GM19025 (cell line): ENCODE measurements around the gene LHFPL3.

ENCODE experiments used
- ATAC-seq: cut with Tn5 transposase; IDR thresholded peaks from one replicate; pipeline ENCODE4 v1.9.1; 2021; ENCODE audit warnings: mild to moderate bottlenecking, low read depth, moderate library complexity; ENCODE audit not compliant: unreplicated experiment

LHFPL3 gene

GRCh38 chr7:104878577-104878976 is 550.2 kb downstream of the LHFPL3 start:
- ATAC-seq: peak; percentile 79

DNA sequence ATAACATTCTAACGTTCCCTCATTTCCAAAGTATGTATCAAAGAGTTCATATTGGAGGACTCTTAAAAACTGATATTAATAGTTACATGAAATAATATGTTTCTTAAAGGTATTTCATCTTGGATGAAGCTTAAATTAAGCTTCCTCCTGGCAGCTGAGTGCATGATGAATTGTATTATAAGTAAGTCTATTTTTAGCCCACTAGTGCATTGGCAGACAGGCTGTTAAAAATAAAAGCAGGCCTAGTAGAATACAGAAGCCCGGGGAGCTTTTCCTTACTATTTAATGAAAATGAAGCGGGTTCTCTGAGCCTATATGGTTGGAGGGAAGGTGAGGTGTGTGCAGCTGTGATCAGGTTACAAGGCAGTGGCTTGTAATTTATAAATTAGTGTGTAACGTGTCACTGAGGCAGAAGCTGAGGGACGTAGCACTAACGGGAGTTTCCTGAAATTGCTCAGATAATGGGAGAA is 554.9 kb downstream of the LHFPL3 start:
- no peak for ATAC-seq

- ATAC-seq: peak; percentile 67
Observed at GRCh38 chr7:104883718-104884452, 555.5 kb downstream of the LHFPL3 start.

DNA sequence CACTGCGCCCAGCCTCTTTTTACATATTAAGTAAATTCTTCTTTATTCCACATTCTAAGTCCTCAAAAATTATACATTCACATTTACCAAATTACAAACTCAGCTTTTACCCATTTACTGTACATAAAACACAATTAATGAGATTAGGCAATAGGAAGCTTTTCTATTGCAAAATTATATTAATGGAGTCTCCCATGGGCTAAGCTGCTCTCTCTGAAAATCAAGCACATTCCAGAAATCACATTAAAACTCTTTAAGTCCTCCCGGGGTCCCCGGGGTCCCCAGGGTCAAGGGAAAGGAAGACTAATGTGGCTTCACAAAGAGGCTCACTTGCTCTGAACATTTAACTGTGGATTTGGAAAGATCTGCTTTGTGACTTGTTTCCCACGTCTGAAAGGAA is 558.2 kb downstream of the LHFPL3 start:
- no peak for ATAC-seq

DNA sequence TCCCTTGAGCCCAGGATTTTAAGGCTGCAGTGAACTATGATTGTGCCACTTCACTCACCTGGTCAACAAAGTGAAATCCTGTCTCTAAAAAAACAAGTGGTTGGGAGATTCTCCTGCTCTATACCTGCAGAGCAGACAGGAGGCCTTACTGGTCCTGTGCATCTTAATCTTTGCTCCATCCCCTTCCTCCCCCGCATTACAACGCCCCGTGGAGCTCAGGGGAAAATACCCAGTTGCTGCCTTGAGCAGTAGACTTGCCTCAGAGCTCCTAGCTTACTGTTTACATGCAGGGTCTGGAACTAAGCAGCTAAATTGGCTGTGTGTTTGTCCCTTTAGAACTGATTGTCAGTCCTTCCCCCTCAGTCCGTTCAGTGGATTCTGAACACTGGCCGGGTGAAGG is 561.8 kb downstream of the LHFPL3 start:
- no peak for ATAC-seq

DNA sequence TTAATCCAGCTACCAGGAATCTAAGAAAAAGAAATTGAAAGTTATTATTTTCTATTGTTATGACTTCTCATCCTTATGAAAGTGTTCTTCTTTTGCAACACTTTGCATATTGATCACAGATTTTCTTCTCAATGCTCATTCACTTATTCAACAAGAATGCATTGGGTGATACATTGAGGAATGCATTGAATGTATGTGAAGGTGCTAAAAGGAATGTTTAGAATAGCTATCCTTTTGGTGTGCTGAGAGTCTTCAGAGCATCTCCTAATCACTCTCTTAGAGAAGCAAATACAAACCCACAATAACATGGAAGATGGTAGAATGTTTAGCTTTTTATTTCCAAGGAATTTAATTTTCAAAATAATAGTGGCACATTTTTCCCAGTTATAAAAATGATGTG is 563.5 kb downstream of the LHFPL3 start:
- ATAC-seq: no peak

DNA sequence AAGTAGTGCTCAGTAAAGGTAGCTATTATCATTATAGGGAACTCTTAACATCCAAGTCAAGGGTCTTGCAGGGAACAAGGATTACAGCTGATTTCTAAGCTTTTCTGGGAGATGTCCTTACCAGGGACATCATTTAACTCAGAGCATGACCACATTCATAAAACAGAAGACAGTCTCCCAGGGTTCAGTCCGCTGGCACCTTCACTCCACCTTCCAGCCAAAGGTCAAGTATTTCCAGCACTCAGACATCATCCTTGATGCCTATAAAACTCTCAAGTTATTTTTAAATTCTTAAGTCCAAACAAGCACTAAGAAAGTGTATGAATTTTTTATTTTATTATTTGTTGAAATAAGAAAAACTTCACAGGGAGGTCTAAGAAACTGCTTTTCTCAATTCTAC is 565.9 kb downstream of the LHFPL3 start:
- no peak for ATAC-seq

DNA sequence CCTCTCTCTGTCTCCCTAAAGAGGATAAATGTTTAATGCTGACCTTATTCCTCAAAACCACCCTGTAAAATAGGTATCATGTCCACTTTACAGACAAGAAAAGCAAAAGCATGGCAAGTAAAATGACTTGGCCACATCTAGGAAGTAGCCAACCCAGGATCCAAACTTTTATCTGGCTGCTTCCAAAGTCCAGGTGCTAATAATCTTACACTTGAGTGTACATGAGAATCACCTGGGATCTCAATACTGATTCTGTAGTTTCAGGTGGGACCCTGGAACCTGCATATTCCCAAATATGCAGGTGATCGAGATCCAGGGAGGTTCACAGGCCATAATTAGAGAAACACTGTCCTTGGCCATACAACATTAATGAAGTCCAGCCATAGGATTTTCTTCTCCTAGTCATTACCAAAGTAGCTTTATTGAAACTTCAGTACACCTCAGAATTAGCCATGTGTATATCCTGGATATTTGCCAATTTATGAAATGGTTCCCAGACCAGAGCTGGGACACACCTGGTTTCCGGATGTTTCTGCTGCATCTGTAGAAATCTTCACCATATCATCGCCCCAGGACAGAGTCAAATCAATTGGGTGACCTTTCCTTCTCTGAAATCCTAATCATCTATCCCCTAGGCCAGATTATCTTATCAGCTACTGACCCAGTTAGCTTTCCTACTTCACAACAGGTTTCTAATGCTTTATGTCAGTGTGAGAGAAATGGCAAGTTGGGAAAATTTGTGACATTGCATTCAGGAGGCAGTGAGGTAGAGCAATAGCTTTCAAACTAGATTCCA is 566.5 kb downstream of the LHFPL3 start:
- ATAC-seq: no peak

DNA sequence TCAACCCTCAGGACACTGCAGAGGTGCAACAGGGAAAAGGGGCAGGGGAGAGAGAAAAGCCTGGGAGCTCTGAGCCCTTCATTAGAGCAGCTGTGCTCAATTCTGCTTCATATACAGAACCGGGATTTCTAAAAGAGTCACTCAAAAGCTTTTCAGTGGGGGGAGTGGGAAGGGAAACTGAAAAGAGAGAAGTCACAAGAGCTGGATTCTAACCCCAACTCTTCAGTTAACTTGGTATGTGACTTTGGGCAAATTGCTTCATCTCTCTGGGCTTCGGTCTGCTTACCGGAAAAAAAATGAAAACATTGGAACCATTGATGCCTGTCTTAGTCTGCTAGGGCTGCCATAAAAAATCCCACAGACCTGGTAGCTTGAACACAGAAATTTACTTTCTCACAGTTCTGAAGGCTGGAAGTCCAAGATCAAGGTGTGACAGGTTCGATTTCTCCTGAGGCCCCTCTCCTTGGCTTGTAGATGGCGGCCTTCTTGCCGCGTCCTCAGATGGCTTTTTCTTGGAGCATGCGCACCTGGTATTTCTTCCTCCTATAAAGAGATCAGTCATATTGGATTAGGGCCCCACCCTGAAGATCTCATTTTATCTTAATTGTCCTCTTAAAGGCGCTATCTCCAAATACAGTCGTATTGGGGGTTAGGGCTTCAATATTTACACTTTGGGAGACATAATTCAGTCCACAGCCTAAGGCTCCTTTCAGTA is 567.3 kb downstream of the LHFPL3 start:
- peak; percentile 31 for ATAC-seq

DNA sequence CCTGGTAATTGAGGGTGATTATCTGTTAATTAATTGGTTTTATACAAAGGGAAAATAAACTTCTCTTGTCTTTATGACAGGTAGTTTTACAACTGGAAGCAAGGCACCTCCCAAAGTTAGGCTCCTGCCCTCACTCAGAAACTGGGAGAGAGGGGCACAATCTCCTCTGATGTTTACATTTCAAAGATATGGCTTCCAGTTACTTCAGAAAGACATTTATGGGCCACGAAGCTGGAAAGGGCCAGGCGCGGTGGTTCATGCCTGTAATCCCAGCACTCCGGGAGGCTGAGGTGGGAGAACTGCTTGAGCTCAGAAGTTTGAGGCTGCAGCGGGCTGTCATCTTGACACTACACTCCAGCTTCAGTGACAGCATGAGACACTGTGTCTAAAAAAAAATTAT is 570.0 kb downstream of the LHFPL3 start:
- ATAC-seq: no peak

DNA sequence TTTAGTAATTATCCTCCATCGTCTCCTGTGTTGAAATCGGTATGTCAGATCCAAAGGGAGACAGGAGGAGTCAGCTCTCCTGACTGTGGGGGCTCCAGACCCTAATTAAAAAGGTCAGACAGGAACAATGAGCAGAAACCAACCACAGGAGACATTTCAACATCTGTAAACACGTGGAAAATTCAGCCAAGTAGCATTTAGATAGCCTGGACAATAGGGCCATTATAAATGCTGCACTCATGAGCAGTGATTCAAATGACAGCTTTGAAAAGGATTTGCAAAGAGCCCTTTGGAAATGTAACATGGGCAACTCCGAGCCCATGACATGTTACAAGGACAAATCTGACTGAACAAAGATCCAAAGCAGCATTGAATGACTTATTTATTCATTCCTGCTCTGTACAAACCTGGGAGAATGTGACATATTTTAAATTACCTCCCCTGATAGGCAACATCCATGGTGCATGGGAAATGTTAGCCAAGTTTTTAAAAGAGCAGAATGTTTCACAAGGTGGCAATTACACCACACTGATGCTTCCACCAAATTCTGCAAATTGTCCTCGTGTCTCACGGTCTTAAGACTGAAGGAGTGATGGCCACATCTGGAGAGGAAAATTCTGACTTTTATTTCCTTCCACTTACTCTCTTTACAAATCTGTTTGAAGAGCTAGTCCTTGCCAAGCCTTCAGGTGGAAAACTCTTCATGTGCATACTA is 572.3 kb downstream of the LHFPL3 start:
- ATAC-seq: no peak

- ATAC-seq: no peak
Observed at GRCh38 chr7:104901240-104901619, 572.8 kb downstream of the LHFPL3 start.

DNA sequence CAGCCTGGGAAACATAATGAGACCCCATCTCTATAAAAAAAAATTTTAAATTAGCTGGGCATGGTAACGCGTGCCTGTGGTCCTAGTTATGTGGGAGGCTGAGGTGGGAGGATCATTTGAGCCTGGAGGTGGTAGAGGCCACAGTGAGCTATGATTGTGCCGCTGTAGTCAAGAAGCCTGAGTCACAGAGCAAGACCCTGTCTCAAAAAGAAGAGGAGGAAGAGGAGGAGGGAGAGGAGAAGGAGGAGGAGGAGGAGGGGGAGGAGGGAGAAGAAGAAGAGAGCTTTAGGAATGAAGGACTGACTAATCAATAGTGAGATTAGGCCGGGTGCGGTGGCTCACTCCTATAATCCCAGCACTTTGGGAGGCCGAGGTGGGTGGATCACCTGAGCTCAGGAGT is 573.8 kb downstream of the LHFPL3 start:
- no peak for ATAC-seq

GRCh38 chr7:104903044-104903443 is 574.6 kb downstream of the LHFPL3 start:
- no peak for ATAC-seq

DNA sequence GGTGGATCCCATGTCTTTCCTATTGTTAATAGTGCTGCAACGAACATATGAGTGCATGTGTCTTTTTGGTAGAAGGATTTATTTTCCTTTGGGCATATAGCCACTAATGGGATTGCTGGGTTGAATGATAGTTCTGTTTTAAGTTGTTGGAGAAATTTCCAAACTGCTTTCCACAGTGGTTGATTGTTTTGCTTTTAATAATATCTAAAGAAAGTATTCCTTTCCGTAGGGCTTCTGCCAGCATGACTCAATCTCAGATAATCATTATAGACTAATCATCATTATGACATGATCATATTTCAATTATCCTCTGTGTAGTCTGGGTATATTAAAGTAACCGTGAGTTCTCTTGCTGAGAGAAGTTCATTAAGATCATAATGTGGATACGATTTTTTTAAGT is 575.4 kb downstream of the LHFPL3 start:
- ATAC-seq: no peak

DNA sequence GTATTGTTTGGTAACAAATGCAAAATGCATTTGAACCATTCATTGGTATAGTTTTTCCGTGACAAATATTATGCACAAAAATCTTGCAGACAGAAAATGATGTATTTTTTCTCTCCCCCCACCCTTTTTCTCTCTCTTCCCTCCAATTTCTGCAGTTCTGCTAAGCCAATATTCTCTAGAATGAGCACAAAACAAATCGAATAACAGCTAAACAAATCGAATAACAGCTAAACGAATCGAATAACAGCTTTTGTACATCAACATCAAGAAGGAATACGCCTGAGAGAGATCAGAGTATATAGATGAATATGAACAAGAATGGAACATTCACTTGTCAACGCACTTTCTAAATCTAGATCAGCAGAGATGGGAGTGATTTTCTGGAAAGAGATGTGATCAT is 577.6 kb downstream of the LHFPL3 start:
- ATAC-seq: no peak

- ATAC-seq: no peak
Observed at GRCh38 chr7:104906556-104906955, 578.2 kb downstream of the LHFPL3 start.

- no peak for ATAC-seq
Observed at GRCh38 chr7:104908636-104909035, 580.2 kb downstream of the LHFPL3 start.

DNA sequence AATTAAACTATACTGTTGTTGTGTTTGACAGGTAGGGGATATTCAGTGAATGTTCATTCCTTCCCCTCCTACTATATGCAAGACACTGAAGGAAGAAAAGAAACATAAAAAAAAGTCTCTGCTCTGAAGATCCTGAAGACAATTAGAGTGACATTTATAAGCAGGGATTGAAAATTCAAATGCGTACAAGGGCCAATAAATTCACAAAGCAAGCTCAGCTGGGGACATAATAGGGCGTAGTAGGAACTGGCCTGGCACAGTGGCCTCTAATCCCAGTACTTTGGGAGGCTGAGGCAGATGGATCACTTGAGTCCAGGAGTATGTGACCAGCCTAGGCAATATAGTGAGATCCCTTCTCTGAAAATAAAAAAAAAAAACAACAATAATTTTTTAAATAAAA is 580.7 kb downstream of the LHFPL3 start:
- ATAC-seq: no peak

GRCh38 chr7:104914421-104914820 is 586.0 kb downstream of the LHFPL3 start:
- no peak for ATAC-seq

- ATAC-seq: no peak
Observed at GRCh38 chr7:104921596-104921995, 593.2 kb downstream of the LHFPL3 start.
